GM12892 (cell line): Measurements from ENCODE around the gene ARHGEF19.

Experiments used
- POLR2A ChIP-seq: IDR thresholded peaks from 2 replicates; pipeline ENCODE4 v1.6.1; 2011; ENCODE audit warnings: low read depth, low read length, control low read depth
- POLR2AphosphoS5 ChIP-seq: IDR thresholded peaks from 2 replicates; pipeline ENCODE4 v1.6.1; 2011; ENCODE audit warnings: low read depth, low read length, control low read depth
- TAF1 ChIP-seq: IDR thresholded peaks from 2 replicates; pipeline ENCODE4 v1.6.1; 2011; ENCODE audit warnings: low read depth, mild to moderate bottlenecking, control low read depth, low read length, borderline replicate concordance

GRCh38 chr1:16167331-16168143 lies 44.9 kb downstream of the ARHGEF19 start:
- TF ChIP-seq POLR2AphosphoS5 = no peak
- no peak for TF ChIP-seq POLR2A
- TF ChIP-seq TAF1 = no peak
